Endometrial microvascular endothelial cells (primary cell): ENCODE measurements around the gene ECT2L. TPM values are rescaled to one million over a fixed set of nuclear protein-coding genes. Genes with fewer than 3 reads are reported as not detected.

Experiments used
- in situ Hi-C: cut with HindIII; loops from 2 replicates; pipeline ENCODE4 v1.10.0; 2017; ENCODE audit warnings: low sequenced_read_pairs, low pct_unique_long_range_greater_than_20kb; ENCODE audit errors: inconsistent ontology term
- total RNA-seq: library from RNA; depleted of rRNA; stranded (reverse); fragments of >200 nt; gene quantifications from one replicate; pipeline ENCODE4 v1.2.3, GENCODE V29; 2015; ENCODE audit errors: inconsistent ontology term

Gene ECT2L, protein sequence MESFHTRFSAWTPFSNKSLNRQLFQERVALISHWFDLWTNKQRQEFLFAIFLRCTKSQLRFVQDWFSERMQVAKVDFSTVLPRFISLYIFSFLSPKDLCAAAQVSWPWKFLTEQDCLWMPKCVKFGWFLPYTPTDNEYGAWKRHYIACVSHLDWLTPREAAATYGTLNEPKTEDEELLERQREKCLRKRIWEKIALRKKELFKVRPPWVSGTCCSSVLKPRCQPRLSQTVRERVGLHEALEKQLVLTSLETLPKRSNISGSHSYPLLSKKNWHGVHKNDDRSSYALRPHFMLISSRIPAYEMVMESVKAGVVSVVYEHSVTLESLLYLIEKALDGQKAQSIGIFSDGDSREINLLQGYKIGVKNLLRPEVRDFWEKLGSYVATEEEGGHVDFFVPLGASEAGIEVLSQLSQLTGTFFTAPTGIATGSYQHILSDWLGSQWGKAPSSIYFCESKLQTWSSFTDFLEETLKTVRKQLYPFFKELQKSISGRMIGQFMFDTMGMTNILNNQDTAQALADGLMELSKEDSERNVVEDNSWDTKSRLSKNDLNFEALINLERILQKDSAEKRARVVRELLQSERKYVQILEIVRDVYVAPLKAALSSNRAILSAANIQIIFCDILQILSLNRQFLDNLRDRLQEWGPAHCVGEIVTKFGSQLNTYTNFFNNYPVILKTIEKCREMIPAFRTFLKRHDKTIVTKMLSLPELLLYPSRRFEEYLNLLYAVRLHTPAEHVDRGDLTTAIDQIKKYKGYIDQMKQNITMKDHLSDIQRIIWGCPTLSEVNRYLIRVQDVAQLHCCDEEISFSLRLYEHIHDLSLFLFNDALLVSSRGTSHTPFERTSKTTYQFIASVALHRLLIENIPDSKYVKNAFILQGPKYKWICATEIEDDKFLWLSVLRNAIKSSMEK
- total RNA-seq = not detected

GRCh38 chr6:138795809-138796603, at the start of gene ECT2L:
ECT2L (plus strand) TSS chr6:138796087; CDS start chr6:138813275, 17,188 bp downstream.
- in situ Hi-C loops = no loop called here

- in situ Hi-C loops = no loop called here
Observed at GRCh38 chr6:138752017-138752416, 43.9 kb upstream of the ECT2L start.

GRCh38 chr6:138757136-138757535, 38.8 kb upstream of the ECT2L start:
- in situ Hi-C loops = no loop called here

DNA sequence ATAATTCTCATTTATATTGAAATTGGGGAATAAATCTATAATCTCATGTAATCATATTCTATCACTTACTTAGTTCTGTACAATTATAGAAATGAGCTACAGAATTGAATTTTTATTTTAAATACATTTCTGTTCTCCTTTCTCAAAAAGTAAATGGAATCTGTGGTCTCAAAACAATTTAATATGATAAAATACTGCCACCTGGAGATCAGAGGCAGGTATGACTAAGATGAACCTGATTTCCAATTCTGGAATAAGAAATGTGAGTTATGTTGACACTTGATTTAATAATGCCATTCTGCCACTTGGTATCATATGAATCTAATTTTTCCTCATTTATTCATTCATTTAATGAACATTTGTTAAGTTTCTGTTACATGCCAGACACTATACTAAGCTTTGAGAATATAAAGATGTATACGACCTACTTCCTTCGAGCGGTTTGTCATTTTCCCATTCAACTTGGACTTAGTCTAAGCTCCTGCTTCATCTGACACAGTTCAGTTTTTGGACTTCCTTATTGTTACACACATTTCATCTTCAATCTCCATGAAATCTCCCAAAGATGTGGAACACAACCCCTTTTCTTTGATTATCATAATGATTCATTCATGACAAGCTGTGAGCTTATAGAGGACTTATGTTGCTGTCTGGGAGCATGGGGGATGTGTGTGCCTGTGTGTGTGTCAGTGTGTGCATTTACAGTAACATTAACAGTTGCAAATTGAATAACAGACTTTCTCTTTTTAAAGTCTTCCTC, 29.8 kb upstream of the ECT2L start:
- in situ Hi-C loops = no loop called here

DNA sequence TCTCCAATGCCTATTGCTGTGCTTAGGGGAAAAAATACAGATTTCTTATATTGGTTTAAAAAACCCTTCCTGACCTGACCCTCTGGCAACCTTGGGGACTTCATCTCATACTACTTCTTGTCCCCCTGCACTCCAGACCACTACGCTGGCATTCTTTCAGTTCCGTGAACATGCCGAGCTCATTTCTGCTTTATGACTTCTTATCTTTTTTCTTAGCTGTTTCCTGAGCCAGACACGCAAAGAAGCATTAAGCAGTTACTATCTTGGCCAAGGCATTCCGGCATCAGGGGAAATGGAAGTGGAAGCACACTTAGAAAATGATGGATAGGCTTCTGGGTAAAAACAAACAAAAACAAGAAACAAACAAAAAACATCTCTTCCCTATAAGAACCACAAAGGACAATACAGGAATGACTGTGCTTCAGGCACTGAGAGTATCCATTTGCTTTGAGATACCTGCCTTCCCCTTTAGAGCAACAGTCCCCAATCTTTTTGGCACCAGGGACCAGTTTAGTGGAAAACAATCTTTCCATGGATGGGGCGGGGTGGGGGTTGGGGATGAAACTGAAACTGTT, 26.7 kb upstream of the ECT2L start:
- in situ Hi-C loops = no loop called here

DNA sequence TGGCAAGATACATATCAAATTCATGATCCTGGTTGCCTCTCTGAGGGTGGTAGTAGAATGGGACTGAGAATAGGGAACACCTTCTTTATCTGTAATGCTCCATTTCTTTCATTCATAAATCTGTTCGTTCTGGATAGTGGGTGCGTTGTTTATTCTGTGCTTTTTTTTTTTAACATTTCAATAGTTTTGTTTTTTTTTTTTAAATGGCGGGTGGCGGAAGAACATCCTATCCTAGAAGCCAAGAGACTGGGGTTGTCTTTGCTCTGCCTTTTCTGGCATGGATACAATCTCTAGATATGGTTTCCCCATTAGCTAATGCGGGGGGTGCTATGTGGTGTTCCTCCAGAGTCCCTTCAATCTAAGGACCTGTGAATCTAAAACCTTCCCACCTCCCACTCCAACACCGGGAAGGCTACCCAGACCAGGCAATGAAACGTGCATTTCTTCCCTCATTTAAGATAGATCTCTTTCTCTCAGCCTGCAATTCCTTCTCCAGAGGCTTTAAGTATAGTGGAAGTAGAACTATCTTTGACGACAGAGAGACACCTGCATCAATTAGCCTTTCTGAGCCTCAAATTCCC, 23.2 kb upstream of the ECT2L start:
- in situ Hi-C loops = no loop called here

DNA sequence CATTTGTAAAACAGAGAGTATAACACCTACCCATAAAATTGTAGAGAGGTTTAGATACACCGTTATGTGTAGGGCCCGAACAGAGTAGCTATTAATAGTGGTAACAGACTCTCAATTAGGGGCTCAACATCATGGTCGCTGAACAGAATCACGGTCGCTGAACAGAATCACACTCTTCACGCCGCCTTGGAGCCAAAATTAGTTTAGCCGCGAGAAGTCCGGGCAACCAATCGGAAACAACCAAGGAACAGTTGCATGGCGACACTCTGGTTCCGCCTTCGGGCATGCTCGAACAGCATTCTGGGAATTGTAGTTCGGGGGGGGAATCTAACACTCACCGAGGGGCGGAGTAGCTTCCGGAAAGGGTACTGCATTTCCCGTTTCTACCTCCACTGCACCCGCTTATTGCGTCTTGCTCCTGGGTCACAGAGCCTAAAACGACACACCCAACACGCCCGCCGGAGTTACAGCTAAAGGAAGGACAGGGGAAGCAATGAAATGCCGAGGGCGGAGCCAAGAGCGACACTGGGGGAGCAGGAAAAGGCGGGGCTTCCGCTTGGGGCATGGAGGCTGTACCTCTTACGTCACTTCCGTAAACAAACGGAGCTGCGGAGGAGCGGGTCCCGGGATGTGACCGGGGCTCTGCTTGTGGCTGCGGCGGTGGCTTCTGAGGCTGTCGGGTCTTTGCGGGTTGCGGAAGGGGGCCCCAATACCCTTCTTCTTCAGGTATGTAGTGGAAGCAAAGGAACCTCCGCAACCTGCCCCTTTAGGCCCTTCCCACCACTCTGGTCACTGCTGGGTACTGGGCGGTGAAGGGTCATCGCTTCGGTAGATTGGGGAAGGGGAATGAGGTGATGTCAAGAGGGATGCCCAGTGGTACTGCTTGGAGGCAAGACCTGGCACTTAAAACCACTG, 22.5 kb upstream of the ECT2L start, which contains the start of gene CCDC28A:
CCDC28A (plus strand) TSS at position 593 of the 915 bp plus-strand sequence. CDS start 2,352 bp downstream, outside the sequence.
- in situ Hi-C loops = no loop called here

DNA sequence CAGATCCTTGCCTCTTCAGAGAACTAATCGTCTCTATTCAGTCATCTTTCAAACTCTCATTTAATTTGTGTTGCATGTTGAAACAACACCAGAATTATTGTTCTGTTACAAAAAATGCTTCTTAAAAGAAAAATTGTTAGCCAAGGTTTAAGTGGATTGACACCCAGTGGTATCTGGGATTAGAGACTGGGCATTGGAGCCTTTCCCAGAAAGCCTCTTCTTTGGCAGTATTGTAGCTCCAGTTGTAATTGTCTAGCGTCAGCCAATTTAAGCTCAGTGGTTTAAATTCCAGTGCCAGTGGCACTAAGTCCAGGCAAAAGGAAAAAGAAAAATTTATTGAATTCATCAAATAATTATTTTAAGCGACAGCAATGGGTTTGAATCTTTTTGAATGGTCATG, 21.5 kb upstream of the ECT2L start:
- in situ Hi-C loops = no loop called here

DNA sequence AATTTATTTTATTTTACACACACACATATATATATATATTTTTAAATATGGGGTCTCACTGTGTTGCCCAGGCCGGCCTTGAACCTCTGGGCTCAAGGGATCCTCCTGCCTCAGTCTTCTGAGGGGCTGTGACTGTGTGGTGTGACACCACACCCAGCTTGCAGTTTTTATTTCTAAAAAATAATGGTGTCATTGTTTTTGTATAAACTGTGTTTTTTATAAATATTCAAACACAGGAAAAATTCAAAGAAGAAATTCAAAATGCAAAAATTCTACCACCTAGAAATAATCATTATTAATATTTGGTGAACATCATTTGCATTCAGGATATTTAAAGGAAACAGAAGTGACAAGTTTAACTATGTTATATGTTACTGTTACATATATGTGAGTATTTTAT, 19.2 kb upstream of the ECT2L start:
- in situ Hi-C loops = no loop called here

GRCh38 chr6:138778331-138778730, 17.6 kb upstream of the ECT2L start:
- in situ Hi-C loops = no loop called here

GRCh38 chr6:138782243-138782642, 13.6 kb upstream of the ECT2L start:
- in situ Hi-C loops = no loop called here

- in situ Hi-C loops = no loop called here
Observed at GRCh38 chr6:138785079-138785478, 10.8 kb upstream of the ECT2L start.

DNA sequence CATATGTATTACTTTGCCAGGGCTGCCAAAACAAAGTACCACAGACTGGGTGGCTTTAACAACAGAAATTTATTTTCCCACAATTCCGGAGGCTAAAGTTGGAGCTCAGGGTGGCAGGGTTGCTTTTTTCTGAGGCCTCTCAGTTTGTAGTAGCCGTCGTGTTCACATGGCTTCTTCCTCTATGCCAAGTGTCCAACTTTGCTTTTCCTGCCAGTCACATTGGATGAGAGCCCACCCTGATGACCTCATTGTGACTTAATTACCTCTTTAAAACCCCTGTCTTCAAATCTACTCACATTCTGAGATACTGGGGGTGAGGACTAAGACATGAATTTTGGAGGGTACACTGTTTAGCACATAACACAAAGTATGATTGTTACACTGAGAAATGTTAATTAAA, 9.9 kb upstream of the ECT2L start:
- in situ Hi-C loops = no loop called here

DNA sequence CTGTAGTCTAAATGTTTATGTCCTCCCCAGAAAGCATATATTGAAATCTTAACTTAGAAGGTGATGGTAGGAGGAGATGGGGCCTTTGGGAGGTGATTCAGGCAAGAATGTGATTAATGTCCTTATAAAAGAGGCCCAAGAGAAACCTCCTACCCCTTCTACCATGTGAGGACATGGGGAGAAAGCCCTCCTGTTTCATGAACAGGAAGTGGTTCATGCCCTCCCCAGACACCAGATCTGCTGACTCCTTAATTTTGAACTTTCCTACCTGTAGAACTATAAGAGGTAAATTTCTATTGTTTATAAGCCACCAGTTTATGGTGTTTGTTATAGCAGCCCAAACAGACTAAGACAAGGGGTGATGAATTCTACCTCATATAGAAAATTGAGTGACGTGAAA, 8.7 kb upstream of the ECT2L start:
- in situ Hi-C loops = no loop called here

GRCh38 chr6:138796771-138797170, 884 bp downstream of the ECT2L start:
- in situ Hi-C loops = no loop called here

- in situ Hi-C loops = no loop called here
Observed at GRCh38 chr6:138797806-138798446, 2.0 kb downstream of the ECT2L start.
